ENCODE data around the gene B4GALT6.
"Not testable (repeated sequence)": the region's sequence is repeated elsewhere in the genome, so short reads cannot be mapped to it uniquely, and the experiment has no call there.

B4GALT6 gene, protein sequence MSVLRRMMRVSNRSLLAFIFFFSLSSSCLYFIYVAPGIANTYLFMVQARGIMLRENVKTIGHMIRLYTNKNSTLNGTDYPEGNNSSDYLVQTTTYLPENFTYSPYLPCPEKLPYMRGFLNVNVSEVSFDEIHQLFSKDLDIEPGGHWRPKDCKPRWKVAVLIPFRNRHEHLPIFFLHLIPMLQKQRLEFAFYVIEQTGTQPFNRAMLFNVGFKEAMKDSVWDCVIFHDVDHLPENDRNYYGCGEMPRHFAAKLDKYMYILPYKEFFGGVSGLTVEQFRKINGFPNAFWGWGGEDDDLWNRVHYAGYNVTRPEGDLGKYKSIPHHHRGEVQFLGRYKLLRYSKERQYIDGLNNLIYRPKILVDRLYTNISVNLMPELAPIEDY

DNA sequence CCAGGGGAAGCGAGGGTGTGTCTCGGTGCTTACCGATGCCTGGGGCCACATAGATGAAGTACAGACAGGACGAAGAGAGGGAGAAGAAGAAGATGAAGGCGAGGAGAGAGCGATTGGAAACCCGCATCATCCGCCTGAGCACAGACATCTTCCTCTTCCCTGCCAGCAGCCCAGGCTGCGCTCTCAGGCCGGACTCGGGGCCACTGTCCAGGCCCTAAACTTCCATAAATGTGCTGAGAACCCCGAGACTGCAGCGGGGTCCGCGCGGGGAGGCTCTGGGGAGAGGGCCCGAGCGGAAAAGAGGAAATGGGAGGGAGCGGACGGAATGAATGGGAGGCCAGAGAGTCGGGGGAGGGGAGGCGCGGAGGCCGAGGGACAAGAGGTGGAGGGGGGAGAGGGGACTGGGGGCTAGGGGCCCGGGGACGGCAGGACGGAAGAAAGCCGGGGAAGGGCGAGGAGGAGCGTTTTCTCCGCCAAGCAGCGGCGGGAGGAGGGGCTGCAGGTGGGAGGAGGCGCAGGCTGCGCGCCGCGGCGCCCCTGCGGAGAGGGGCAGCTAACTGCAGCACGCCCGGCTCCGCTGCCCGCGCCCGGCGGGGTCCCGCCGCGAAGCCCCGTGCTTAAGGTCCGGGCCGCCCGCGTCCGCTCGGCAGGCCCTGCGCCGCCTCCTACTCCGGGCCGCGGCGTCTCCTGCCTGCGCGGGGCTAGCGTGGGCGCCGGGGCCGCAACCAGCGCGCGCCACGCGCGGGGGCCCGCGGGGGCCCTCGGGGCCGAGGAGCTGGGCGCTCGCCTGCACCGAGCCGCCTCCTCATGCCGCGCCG is at the start of gene B4GALT6:
B4GALT6 (minus strand) TSS at position 303 of the 818 bp plus-strand sequence; CDS start at position 148, 155 bp downstream.
- Histone ChIP-seq H3K27ac (ENCODE audit: low read depth, low read length) (peak within 1 kb of the TSS; percentile 40), H3K36me3 (ENCODE audit: control insufficient read depth, insufficient read depth, low read length) (no peaks in the 10 kb centered on the region), H3K9ac (ENCODE audit: low read length) (no peak within 1 kb of the TSS), H3K4me1 (ENCODE audit: control insufficient read depth, insufficient read depth, low read length) (peaks cover 4% of the 10 kb centered on the region), H3K27me3 (ENCODE audit: control insufficient read depth, insufficient read depth, low read length) (no peaks in the 10 kb centered on the region), H3K4me3 (ENCODE audit: low read length) (peak within 1 kb of the TSS; percentile 78)

DNA sequence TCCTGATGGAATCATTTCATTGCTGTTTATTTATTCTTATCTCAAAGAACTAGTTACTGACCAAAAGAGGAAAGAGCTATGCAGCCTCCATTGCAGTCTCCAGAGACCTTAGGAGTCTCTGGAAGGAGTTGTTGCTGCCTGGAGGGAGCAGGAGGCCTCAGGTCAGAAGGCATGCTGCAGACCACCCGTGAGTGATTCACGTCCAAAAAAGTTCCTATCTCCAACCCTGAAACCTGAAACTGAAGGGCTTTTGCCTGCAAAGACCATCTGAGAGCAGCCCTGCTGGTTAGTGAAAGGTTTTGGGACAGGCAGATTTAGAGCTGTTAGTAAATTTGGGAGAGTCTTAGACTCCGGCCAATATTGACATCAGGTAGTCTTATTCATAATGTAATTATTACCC is 47.2 kb upstream of the B4GALT6 start:
- Histone ChIP-seq H3K9ac (ENCODE audit: low read length) (no peak overlapping the region), H3K4me1 (ENCODE audit: control insufficient read depth, insufficient read depth, low read length) (no peaks in the 10 kb centered on the region), H3K27ac (ENCODE audit: low read depth, low read length) (no peak overlapping the region), H3K27me3 (ENCODE audit: control insufficient read depth, insufficient read depth, low read length) (no peaks in the 10 kb centered on the region), H3K36me3 (ENCODE audit: control insufficient read depth, insufficient read depth, low read length) (no peaks in the 10 kb centered on the region), H3K4me3 (ENCODE audit: low read length) (no peak overlapping the region)

- H3K27ac ChIP-seq (ENCODE audit: low read depth, low read length); H3K36me3 ChIP-seq (ENCODE audit: control insufficient read depth, insufficient read depth, low read length); H3K4me3 ChIP-seq (ENCODE audit: low read length); H3K9ac ChIP-seq (ENCODE audit: low read length); H3K27me3 ChIP-seq (ENCODE audit: control insufficient read depth, insufficient read depth, low read length); H3K4me1 ChIP-seq (ENCODE audit: control insufficient read depth, insufficient read depth, low read length): not testable (repeated sequence)
These were observed 44.8 kb upstream of the B4GALT6 start for GRCh38 chr18:31729196-31729595.

DNA sequence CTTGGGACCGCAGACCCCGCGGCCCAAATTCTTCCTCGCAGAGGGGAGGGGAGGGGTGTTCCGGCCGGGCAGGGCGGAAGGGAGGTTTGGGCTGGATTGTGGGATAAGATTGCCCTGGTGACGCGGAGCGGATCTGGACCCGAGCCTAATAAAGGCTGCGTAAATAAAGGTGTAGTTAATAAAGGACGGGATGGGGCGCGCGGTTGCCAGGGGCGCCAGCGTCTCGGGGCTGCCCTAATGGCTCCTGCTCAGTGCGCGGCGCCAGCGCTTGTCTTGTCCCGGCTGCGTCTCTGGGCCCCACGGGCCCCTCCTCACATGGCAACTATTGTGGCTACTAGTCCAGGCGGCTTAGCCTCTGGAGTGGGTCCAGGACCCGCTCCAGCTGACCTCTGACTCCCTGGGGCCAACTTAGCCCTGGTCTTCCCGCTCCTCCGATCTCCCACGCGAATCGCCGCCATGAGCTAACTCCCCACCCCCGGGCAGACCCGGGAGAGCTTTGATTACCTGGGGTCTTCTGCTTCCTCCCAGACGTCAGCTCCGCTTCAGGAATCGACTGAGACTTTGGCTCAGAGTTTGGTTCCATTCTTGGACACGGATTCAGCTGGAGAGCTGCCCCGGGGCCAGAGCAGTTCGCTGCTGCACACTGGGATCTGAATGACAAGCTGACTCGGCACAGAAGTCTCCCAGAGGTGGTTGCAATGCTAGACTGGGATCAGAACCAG is 39.8 kb upstream of the B4GALT6 start:
- peak overlapping the region; percentile 15 for H3K27ac ChIP-seq (ENCODE audit: low read depth, low read length)
- peak overlapping the region; percentile 70 for H3K4me3 ChIP-seq (ENCODE audit: low read length)
- H3K9ac ChIP-seq (ENCODE audit: low read length) = no peak overlapping the region
- H3K36me3 ChIP-seq (ENCODE audit: control insufficient read depth, insufficient read depth, low read length) = no peaks in the 10 kb centered on the region
- no peaks in the 10 kb centered on the region for H3K27me3 ChIP-seq (ENCODE audit: control insufficient read depth, insufficient read depth, low read length)
- H3K4me1 ChIP-seq (ENCODE audit: control insufficient read depth, insufficient read depth, low read length) = no peaks in the 10 kb centered on the region

GRCh38 chr18:31723639-31723989 is 39.2 kb upstream of the B4GALT6 start:
- Histone ChIP-seq H3K36me3 (ENCODE audit: control insufficient read depth, insufficient read depth, low read length) (no peaks in the 10 kb centered on the region), H3K27ac (ENCODE audit: low read depth, low read length) (no peak overlapping the region), H3K4me1 (ENCODE audit: control insufficient read depth, insufficient read depth, low read length) (no peaks in the 10 kb centered on the region), H3K9ac (ENCODE audit: low read length) (no peak overlapping the region), H3K27me3 (ENCODE audit: control insufficient read depth, insufficient read depth, low read length) (no peaks in the 10 kb centered on the region), H3K4me3 (ENCODE audit: low read length) (peak overlapping the region; percentile 70)

- Histone ChIP-seq H3K36me3 (ENCODE audit: control insufficient read depth, insufficient read depth, low read length) (no peaks in the 10 kb centered on the region), H3K27me3 (ENCODE audit: control insufficient read depth, insufficient read depth, low read length) (no peaks in the 10 kb centered on the region), H3K27ac (ENCODE audit: low read depth, low read length) (no peak overlapping the region), H3K4me1 (ENCODE audit: control insufficient read depth, insufficient read depth, low read length) (no peaks in the 10 kb centered on the region), H3K9ac (ENCODE audit: low read length) (no peak overlapping the region), H3K4me3 (ENCODE audit: low read length) (no peak overlapping the region)
These were observed 38.1 kb upstream of the B4GALT6 start for GRCh38 chr18:31722369-31722957.

GRCh38 chr18:31721601-31722000 is 37.2 kb upstream of the B4GALT6 start:
- Histone ChIP-seq H3K27ac (ENCODE audit: low read depth, low read length) (no peak overlapping the region), H3K9ac (ENCODE audit: low read length) (no peak overlapping the region), H3K4me3 (ENCODE audit: low read length) (no peak overlapping the region), H3K4me1 (ENCODE audit: control insufficient read depth, insufficient read depth, low read length) (no peaks in the 10 kb centered on the region), H3K27me3 (ENCODE audit: control insufficient read depth, insufficient read depth, low read length) (no peaks in the 10 kb centered on the region), H3K36me3 (ENCODE audit: control insufficient read depth, insufficient read depth, low read length) (no peaks in the 10 kb centered on the region)

DNA sequence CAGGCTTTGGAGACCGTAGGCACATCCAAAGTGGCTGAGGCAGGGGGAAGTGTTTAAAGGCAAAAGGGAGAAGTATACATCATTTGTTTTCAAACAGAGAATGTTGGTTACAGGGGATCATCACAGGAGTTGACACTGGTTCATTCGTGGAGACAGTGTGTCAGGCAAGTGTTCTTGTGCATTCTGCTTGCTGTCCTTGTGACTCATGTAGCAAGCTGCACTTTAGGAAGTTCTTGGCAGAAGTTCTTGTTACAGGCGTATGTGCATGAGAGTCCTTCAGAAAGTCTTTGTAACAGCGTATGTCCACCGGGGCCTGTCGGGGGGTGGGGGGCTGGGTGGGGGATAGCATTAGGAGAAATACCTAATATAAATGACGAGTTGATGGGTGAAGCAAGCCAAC is 36.5 kb upstream of the B4GALT6 start:
- Histone ChIP-seq H3K27me3 (ENCODE audit: control insufficient read depth, insufficient read depth, low read length) (no peaks in the 10 kb centered on the region), H3K27ac (ENCODE audit: low read depth, low read length) (no peak overlapping the region), H3K4me3 (ENCODE audit: low read length) (no peak overlapping the region), H3K4me1 (ENCODE audit: control insufficient read depth, insufficient read depth, low read length) (no peaks in the 10 kb centered on the region), H3K36me3 (ENCODE audit: control insufficient read depth, insufficient read depth, low read length) (no peaks in the 10 kb centered on the region), H3K9ac (ENCODE audit: low read length) (no peak overlapping the region)

GRCh38 chr18:31719363-31720006 is 35.1 kb upstream of the B4GALT6 start:
- no peaks in the 10 kb centered on the region for H3K27me3 ChIP-seq (ENCODE audit: control insufficient read depth, insufficient read depth, low read length)
- H3K36me3 ChIP-seq (ENCODE audit: control insufficient read depth, insufficient read depth, low read length) = no peaks in the 10 kb centered on the region
- no peak overlapping the region for H3K9ac ChIP-seq (ENCODE audit: low read length)
- no peaks in the 10 kb centered on the region for H3K4me1 ChIP-seq (ENCODE audit: control insufficient read depth, insufficient read depth, low read length)
- no peak overlapping the region for H3K27ac ChIP-seq (ENCODE audit: low read depth, low read length)
- no peak overlapping the region for H3K4me3 ChIP-seq (ENCODE audit: low read length)

GRCh38 chr18:31718386-31718785 is 34.0 kb upstream of the B4GALT6 start:
- Histone ChIP-seq H3K27ac (ENCODE audit: low read depth, low read length) (no peak overlapping the region), H3K4me3 (ENCODE audit: low read length) (no peak overlapping the region), H3K27me3 (ENCODE audit: control insufficient read depth, insufficient read depth, low read length) (no peaks in the 10 kb centered on the region), H3K9ac (ENCODE audit: low read length) (no peak overlapping the region), H3K4me1 (ENCODE audit: control insufficient read depth, insufficient read depth, low read length) (no peaks in the 10 kb centered on the region), H3K36me3 (ENCODE audit: control insufficient read depth, insufficient read depth, low read length) (no peaks in the 10 kb centered on the region)

GRCh38 chr18:31716362-31716761 is 32.0 kb upstream of the B4GALT6 start:
- H3K9ac ChIP-seq (ENCODE audit: low read length) = no peak overlapping the region
- no peaks in the 10 kb centered on the region for H3K4me1 ChIP-seq (ENCODE audit: control insufficient read depth, insufficient read depth, low read length)
- H3K4me3 ChIP-seq (ENCODE audit: low read length) = no peak overlapping the region
- H3K27ac ChIP-seq (ENCODE audit: low read depth, low read length) = no peak overlapping the region
- no peaks in the 10 kb centered on the region for H3K36me3 ChIP-seq (ENCODE audit: control insufficient read depth, insufficient read depth, low read length)
- H3K27me3 ChIP-seq (ENCODE audit: control insufficient read depth, insufficient read depth, low read length) = no peaks in the 10 kb centered on the region

Measured in rectal smooth muscle tissue (tissue), 1 donor.